ENCODE results near the gene DDT.
"Not testable (repeated sequence)": the region's sequence is repeated elsewhere in the genome, so short reads cannot be mapped to it uniquely, and the experiment has no call there.

DDT gene

GRCh38 chr22:23997092-23997491, 22.9 kb upstream of the DDT start:
- H3K27ac ChIP-seq (ENCODE audit: low read depth, low read length, poor library complexity, severe bottlenecking): no peak overlapping the region
- no peaks in the 10 kb centered on the region for H3K79me2 ChIP-seq (ENCODE audit: insufficient read depth, low read length)
- H3K27me3 ChIP-seq (ENCODE audit: insufficient read depth, low read length): no peaks in the 10 kb centered on the region; the same call in 1 of the 2 replicates
- no peaks in the 10 kb centered on the region for H3F3A ChIP-seq (ENCODE audit: insufficient read depth, low read length)
- no peak overlapping the region for H3K4me2 ChIP-seq (ENCODE audit: low read length)
- no peaks in the 10 kb centered on the region for H3K9me3 ChIP-seq (ENCODE audit: low read length)
- H3K4me1 ChIP-seq (ENCODE audit: insufficient read depth, low read length, severe bottlenecking): no peaks in the 10 kb centered on the region
- no peaks in the 10 kb centered on the region for H3K36me3 ChIP-seq (ENCODE audit: insufficient read depth, low read length)
- no peak overlapping the region for H2AFZ ChIP-seq (ENCODE audit: low read length)
- no peaks in the 10 kb centered on the region for H4K20me1 ChIP-seq (ENCODE audit: insufficient read depth, low read length)
- H3K9me2 ChIP-seq (ENCODE audit: low read depth, low read length): no peaks in the 10 kb centered on the region
- no peak overlapping the region for H3K9ac ChIP-seq (ENCODE audit: low read length)
- H3K4me3 ChIP-seq (ENCODE audit: low read depth, low read length, poor library complexity, severe bottlenecking): no peak overlapping the region
- TF ChIP-seq CTCF (IDR thresholded peaks at IDR 0.05; ENCODE audit: low read length) (no peak), EZH2 (IDR thresholded peaks at IDR 0.05; ENCODE audit: borderline replicate concordance, low read length) (no peak)

GRCh38 chr22:23993581-23994177, 19.4 kb upstream of the DDT start:
- H4K20me1 ChIP-seq (ENCODE audit: insufficient read depth, low read length); H3K4me2 ChIP-seq (ENCODE audit: low read length); H3K36me3 ChIP-seq (ENCODE audit: insufficient read depth, low read length): not testable (repeated sequence)

GRCh38 chr22:23993080-23993479, 18.8 kb upstream of the DDT start:
- H3K4me3 ChIP-seq (ENCODE audit: low read depth, low read length, poor library complexity, severe bottlenecking); H3K4me1 ChIP-seq (ENCODE audit: insufficient read depth, low read length, severe bottlenecking); H3K4me2 ChIP-seq (ENCODE audit: low read length); H3K79me2 ChIP-seq (ENCODE audit: insufficient read depth, low read length); H3K27ac ChIP-seq (ENCODE audit: low read depth, low read length, poor library complexity, severe bottlenecking); H3K27me3 ChIP-seq (ENCODE audit: insufficient read depth, low read length); H4K20me1 ChIP-seq (ENCODE audit: insufficient read depth, low read length); H3K36me3 ChIP-seq (ENCODE audit: insufficient read depth, low read length); H2AFZ ChIP-seq (ENCODE audit: low read length); H3F3A ChIP-seq (ENCODE audit: insufficient read depth, low read length); H3K9ac ChIP-seq (ENCODE audit: low read length); H3K9me3 ChIP-seq (ENCODE audit: low read length); H3K9me2 ChIP-seq (ENCODE audit: low read depth, low read length): not testable (repeated sequence)

More at GRCh38 chr22:23993581-23994177, 19.4 kb upstream of the DDT start:
- not testable (repeated sequence) for H3K9me2 ChIP-seq (ENCODE audit: low read depth, low read length); H3K4me3 ChIP-seq (ENCODE audit: low read depth, low read length, poor library complexity, severe bottlenecking); H3K9ac ChIP-seq (ENCODE audit: low read length); H3K79me2 ChIP-seq (ENCODE audit: insufficient read depth, low read length); H3K27me3 ChIP-seq (ENCODE audit: insufficient read depth, low read length); H3F3A ChIP-seq (ENCODE audit: insufficient read depth, low read length); H3K9me3 ChIP-seq (ENCODE audit: low read length); H3K27ac ChIP-seq (ENCODE audit: low read depth, low read length, poor library complexity, severe bottlenecking); H2AFZ ChIP-seq (ENCODE audit: low read length); H3K4me1 ChIP-seq (ENCODE audit: insufficient read depth, low read length, severe bottlenecking)

GRCh38 chr22:23989583-23990244, 15.5 kb upstream of the DDT start:
- H3K4me3 ChIP-seq (ENCODE audit: low read depth, low read length, poor library complexity, severe bottlenecking); H3K9me3 ChIP-seq (ENCODE audit: low read length); H3F3A ChIP-seq (ENCODE audit: insufficient read depth, low read length); H2AFZ ChIP-seq (ENCODE audit: low read length); H3K4me2 ChIP-seq (ENCODE audit: low read length); H3K36me3 ChIP-seq (ENCODE audit: insufficient read depth, low read length); H3K9me2 ChIP-seq (ENCODE audit: low read depth, low read length); H3K79me2 ChIP-seq (ENCODE audit: insufficient read depth, low read length); H3K27me3 ChIP-seq (ENCODE audit: insufficient read depth, low read length); H3K27ac ChIP-seq (ENCODE audit: low read depth, low read length, poor library complexity, severe bottlenecking); H4K20me1 ChIP-seq (ENCODE audit: insufficient read depth, low read length); H3K9ac ChIP-seq (ENCODE audit: low read length); H3K4me1 ChIP-seq (ENCODE audit: insufficient read depth, low read length, severe bottlenecking): not testable (repeated sequence)

- not testable (repeated sequence) for H3F3A ChIP-seq (ENCODE audit: insufficient read depth, low read length); H2AFZ ChIP-seq (ENCODE audit: low read length); H3K4me2 ChIP-seq (ENCODE audit: low read length)
These were observed 12.4 kb upstream of the DDT start for GRCh38 chr22:23986538-23987178.

GRCh38 chr22:23986089-23986488, 11.8 kb upstream of the DDT start:
- not testable (repeated sequence) for H3K9me3 ChIP-seq (ENCODE audit: low read length); H3K27me3 ChIP-seq (ENCODE audit: insufficient read depth, low read length); H3F3A ChIP-seq (ENCODE audit: insufficient read depth, low read length); H3K4me1 ChIP-seq (ENCODE audit: insufficient read depth, low read length, severe bottlenecking); H3K9me2 ChIP-seq (ENCODE audit: low read depth, low read length); H3K4me3 ChIP-seq (ENCODE audit: low read depth, low read length, poor library complexity, severe bottlenecking); H3K9ac ChIP-seq (ENCODE audit: low read length); H2AFZ ChIP-seq (ENCODE audit: low read length); H3K27ac ChIP-seq (ENCODE audit: low read depth, low read length, poor library complexity, severe bottlenecking); H3K36me3 ChIP-seq (ENCODE audit: insufficient read depth, low read length); H3K79me2 ChIP-seq (ENCODE audit: insufficient read depth, low read length); H3K4me2 ChIP-seq (ENCODE audit: low read length); H4K20me1 ChIP-seq (ENCODE audit: insufficient read depth, low read length)

More at GRCh38 chr22:23986538-23987178, 12.4 kb upstream of the DDT start:
- not testable (repeated sequence) for H3K4me3 ChIP-seq (ENCODE audit: low read depth, low read length, poor library complexity, severe bottlenecking); H4K20me1 ChIP-seq (ENCODE audit: insufficient read depth, low read length); H3K36me3 ChIP-seq (ENCODE audit: insufficient read depth, low read length); H3K27me3 ChIP-seq (ENCODE audit: insufficient read depth, low read length); H3K9me2 ChIP-seq (ENCODE audit: low read depth, low read length); H3K4me1 ChIP-seq (ENCODE audit: insufficient read depth, low read length, severe bottlenecking); H3K9ac ChIP-seq (ENCODE audit: low read length); H3K79me2 ChIP-seq (ENCODE audit: insufficient read depth, low read length); H3K27ac ChIP-seq (ENCODE audit: low read depth, low read length, poor library complexity, severe bottlenecking); H3K9me3 ChIP-seq (ENCODE audit: low read length)

Measured in OCI-LY1 (cell line).